RWPE1 (cell line): ENCODE results near the gene GRM8.

Experiments
- CTCF ChIA-PET: fragments of 350-600 bp; sonication (Branson Sonifier 250); formaldehyde crosslinking; extraction: SDS; loops from one replicate; lab custom pipeline; 2021; lab: Yijun Ruan, JAX
- POLR2A ChIA-PET: fragments of 400-600 bp; formaldehyde crosslinking; extraction: SDS; loops from one replicate; lab custom pipeline; 2020; ENCODE audit warnings: antibody characterized with exemption; ENCODE audit not compliant: low non-redundant PET; lab: Yijun Ruan, JAX
- DNase-seq: peaks from one replicate; pipeline ENCODE4 v3.0.0; 2012; ENCODE audit warnings: low spot score
- H3K27ac ChIP-seq: fragments of 450-650 bp; 2 replicates; pipeline ENCODE4 v1.5.1; 2017
- TF ChIP-seq, protein P1 (sequence below): fragments of 450-650 bp; conservative IDR thresholded peaks from 2 replicates; pipeline ENCODE4 v1.5.1; 2017; ENCODE audit warnings: low read depth, mild to moderate bottlenecking

GRM8 gene

DNA sequence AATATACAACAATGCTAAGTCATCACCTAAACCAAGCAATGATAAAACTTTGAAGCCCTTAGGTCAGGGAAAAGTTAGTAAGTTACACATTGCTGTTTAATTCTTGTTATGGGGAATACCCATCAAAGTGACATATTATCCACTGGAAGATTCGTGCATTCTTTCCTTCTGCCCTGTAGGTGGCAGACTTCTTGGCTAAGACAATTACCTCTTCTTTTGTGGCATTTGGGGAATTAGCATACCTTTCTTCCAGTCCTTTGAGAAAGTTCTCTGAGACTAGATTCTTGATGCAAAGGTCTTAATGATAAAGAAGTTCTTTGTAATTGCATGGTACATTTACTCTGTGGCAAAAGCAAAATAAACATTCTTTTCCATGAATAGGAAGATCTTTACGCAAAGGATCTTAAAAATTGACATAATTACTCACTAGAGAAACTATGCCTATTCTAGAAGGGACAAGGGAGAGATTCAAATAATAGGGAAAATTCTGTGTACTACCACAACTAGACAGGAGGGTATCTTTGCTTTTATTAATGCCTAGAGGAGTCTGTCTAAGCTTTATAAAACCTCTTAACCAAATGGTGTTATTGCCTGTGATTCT is 395.9 kb downstream of the GRM8 start:
- H3K27ac ChIP-seq, result no peak overlapping the region
- DNase-seq, result peak; percentile 13
- ChIA-PET POLR2A (no interaction called here), CTCF (interaction anchor here (1.1 kb wide), 1 partner anchor 54 kb away, joined by 4 read pairs; no protein-coding TSS in a partner anchor)
- TF ChIP-seq, protein P1, sequence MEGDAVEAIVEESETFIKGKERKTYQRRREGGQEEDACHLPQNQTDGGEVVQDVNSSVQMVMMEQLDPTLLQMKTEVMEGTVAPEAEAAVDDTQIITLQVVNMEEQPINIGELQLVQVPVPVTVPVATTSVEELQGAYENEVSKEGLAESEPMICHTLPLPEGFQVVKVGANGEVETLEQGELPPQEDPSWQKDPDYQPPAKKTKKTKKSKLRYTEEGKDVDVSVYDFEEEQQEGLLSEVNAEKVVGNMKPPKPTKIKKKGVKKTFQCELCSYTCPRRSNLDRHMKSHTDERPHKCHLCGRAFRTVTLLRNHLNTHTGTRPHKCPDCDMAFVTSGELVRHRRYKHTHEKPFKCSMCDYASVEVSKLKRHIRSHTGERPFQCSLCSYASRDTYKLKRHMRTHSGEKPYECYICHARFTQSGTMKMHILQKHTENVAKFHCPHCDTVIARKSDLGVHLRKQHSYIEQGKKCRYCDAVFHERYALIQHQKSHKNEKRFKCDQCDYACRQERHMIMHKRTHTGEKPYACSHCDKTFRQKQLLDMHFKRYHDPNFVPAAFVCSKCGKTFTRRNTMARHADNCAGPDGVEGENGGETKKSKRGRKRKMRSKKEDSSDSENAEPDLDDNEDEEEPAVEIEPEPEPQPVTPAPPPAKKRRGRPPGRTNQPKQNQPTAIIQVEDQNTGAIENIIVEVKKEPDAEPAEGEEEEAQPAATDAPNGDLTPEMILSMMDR, result peak; percentile 50

DNA sequence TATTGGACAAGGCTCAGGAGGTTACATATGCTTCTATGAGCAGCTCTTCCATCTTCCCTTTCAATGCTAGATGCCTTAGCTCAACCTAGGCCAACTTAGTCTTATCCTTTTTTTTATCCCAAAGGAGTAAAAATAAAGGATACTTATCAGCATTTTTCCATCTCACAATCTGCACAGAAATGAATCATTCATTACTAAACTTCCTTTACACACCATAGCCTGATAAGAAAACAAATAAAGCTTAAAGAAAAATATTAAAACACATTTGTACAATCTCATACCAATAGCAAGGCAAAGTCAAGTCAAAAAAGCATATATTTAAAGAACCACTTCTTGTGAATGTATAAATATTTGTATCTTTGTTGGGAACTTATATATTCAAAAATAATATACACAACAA is 407.4 kb downstream of the GRM8 start:
- POLR2A ChIA-PET, result no interaction called here
- CTCF ChIA-PET, result no interaction called here
- DNase-seq, result no peak
- H3K27ac ChIP-seq, result no peak overlapping the region
- TF ChIP-seq, protein P1, result no peak

DNA sequence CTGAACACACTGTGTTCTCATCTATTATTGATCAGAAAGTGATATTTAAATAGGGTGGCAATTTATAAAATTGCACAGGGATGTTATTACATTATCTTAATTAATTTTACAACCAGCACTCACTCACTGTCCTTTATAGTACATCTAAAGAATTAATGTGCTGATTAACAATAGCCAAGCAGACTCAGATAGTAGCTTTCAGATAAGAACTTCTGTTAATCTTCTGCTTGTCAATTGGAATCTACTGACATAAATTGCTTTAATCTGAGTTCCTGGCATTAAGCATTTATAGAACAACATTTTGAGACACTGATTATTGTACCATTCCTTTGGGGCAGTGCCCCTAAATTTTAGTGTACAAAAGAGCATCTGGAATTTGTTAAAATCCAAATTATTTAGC is 408.9 kb downstream of the GRM8 start:
- no peak for DNase-seq
- TF ChIP-seq, protein P1, result no peak
- POLR2A ChIA-PET, result no interaction called here
- H3K27ac ChIP-seq, result no peak overlapping the region
- CTCF ChIA-PET, result no interaction called here

DNA sequence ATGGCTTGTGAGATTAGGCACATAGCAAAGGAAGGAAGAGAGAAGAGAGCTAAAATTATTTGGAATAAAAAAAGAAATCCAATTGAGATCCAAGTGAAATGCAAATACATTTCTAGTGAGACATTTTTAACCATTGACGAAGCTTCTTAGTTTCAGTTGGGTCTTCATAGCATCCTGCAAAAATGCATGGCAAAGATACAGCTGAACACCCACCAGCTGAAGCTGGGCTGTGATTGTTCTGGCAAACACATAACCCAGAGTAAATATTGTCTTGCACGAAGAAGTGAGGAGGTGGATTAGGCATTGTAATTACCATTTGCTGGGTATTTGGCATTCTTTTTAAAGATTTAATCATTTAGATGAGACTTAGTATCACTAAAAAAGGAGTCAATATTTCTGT is 409.4 kb downstream of the GRM8 start:
- H3K27ac ChIP-seq, result no peak overlapping the region
- ChIA-PET POLR2A (no interaction called here), CTCF (no interaction called here)
- no peak for DNase-seq
- TF ChIP-seq, protein P1, result no peak

DNA sequence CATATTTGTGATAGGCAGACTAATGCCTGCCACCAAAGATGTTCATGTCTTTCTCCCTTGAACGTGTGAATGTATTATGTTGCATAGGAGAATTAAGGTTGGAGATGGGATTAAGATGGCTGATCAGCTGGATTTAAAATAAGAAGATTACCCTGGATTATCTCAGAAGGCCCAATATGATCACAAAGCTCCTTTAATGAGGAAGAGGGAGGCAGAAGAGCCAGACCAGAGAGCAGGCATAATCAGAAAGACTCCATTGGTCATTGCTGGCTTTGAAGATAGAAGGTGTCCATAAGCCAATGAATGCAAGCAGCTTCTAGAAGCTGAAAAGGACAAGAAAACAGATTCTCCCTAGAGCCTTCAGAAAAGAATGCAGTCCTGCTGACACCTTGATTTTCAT is 410.3 kb downstream of the GRM8 start:
- no peak for DNase-seq
- no peak overlapping the region for H3K27ac ChIP-seq
- ChIA-PET POLR2A (no interaction called here), CTCF (no interaction called here)
- TF ChIP-seq, protein P1, result no peak

DNA sequence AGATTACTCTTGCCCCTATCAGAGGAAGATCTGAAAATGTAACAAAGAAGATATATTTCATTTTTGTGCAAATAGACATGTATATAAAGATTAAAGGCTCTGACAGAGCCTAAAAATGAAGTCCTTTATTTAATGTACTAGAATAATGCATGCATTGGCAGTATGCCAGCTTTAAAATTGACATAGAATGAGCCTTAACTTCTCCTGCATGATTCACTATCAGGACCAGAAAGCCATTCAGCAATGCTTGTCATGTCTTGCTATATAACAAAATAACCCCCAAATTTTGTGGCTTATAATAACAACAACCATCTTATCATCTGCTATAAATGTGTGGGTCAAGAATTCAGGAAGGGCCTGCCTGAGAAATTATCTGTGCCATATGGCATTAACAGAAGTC is 411.9 kb downstream of the GRM8 start:
- no peak for DNase-seq
- ChIA-PET POLR2A (no interaction called here), CTCF (no interaction called here)
- TF ChIP-seq, protein P1, result no peak
- H3K27ac ChIP-seq, result no peak overlapping the region
